Loucy (cell line): Measurements from ENCODE around the gene GTF2A1L.

ENCODE experiments used
- EZH2phosphoT487 ChIP-seq: fragments of 200-600 bp; IDR thresholded peaks from 2 replicates; pipeline ENCODE4 v1.6.1; 2018; ENCODE audit warnings: antibody characterized with exemption, mild to moderate bottlenecking, moderate library complexity, borderline replicate concordance
- TF ChIP-seq, protein P1 (sequence below): fragments of 200-600 bp; sonication (generic); conservative IDR thresholded peaks from 2 replicates; pipeline ENCODE4 v1.5.1; 2014; ENCODE audit warnings: mild to moderate bottlenecking, antibody characterized with exemption, low read length

DNA sequence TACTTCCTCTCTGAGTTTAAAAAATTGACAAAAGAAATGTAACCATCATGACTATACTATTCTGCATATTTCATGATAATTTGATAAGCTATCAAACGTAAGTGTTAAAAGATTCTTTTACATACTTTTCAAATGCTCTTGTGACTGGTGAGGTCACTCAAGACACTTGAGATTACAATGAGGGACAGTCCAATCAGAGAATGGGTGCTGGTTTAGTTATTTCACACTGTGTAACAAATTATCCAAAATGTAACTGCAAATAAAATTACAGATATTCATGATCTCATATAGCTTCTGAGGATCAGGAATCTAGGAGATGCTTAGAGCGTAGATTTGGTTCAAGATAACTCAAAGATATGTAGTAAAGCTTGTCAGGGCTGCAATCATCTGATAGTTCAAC lies 4.4 kb upstream of the GTF2A1L start:
- TF ChIP-seq, protein P1, sequence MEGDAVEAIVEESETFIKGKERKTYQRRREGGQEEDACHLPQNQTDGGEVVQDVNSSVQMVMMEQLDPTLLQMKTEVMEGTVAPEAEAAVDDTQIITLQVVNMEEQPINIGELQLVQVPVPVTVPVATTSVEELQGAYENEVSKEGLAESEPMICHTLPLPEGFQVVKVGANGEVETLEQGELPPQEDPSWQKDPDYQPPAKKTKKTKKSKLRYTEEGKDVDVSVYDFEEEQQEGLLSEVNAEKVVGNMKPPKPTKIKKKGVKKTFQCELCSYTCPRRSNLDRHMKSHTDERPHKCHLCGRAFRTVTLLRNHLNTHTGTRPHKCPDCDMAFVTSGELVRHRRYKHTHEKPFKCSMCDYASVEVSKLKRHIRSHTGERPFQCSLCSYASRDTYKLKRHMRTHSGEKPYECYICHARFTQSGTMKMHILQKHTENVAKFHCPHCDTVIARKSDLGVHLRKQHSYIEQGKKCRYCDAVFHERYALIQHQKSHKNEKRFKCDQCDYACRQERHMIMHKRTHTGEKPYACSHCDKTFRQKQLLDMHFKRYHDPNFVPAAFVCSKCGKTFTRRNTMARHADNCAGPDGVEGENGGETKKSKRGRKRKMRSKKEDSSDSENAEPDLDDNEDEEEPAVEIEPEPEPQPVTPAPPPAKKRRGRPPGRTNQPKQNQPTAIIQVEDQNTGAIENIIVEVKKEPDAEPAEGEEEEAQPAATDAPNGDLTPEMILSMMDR: no peak
- no peak for TF ChIP-seq EZH2phosphoT487
